Endothelial cell of umbilical vein (primary cell): ENCODE results near the gene CCDC195. TPM values are rescaled to one million over a fixed set of nuclear protein-coding genes. Genes with fewer than 3 reads are reported as not detected.

Experiments used
- BruUV-seq: library from RNA; stranded (reverse); fragments of 400-500 nt; replicated peaks from 2 replicates; lab custom pipeline; 2021; lab: Mats Ljungman, UMichigan
- CTCF ChIA-PET: fragments of 300-600, 350-600 bp; sonication (Branson Sonifier 250); formaldehyde crosslinking; loops from one replicate; lab custom pipeline; 2021; ENCODE audit warnings: antibody characterized with exemption, inconsistent platforms; lab: Charles Lee
- POLR2A ChIA-PET: fragments of 300-600, 350-600 bp; sonication (Branson Sonifier 250); formaldehyde crosslinking; loops from one replicate; lab custom pipeline; 2021; ENCODE audit warnings: antibody characterized with exemption, inconsistent platforms; lab: Charles Lee
- DNase-seq: peaks from one replicate; pipeline ENCODE4 v3.0.0-alpha.2; 2011; ENCODE audit warnings: low read depth, low spot score
- FAIRE-seq: peaks from 2 replicates; lab custom pipeline; 2011; peaks lifted over from hg19 to GRCh38; lab: Jason Lieb, UNC
- H2AFZ ChIP-seq: 2 replicates; pipeline ENCODE4 v1.6.0; 2012; ENCODE audit warnings: low read depth, low read length, control low read depth, inconsistent platforms
- H3K27ac ChIP-seq: 2 replicates; pipeline ENCODE4 v1.5.1; 2011; ENCODE audit warnings: low read depth, mild to moderate bottlenecking, control low read depth, low read length, moderate library complexity; ENCODE audit not compliant: insufficient read depth
- H3K27me3 ChIP-seq, 2 experiments: 2 replicates each; pipeline versions ENCODE4 v1.6.0 to v1.6.1; 2011; ENCODE audit warnings: low read length in 2 of 2, mixed read lengths in 1 of 2; ENCODE audit not compliant: control insufficient read depth in 2 of 2, insufficient read depth in 2 of 2
- H3K36me3 ChIP-seq, 2 experiments: 2 replicates in 1 of 2; 3 replicates in 1 of 2; pipeline ENCODE4 v1.5.1; 2011; ENCODE audit warnings: low read length in 2 of 2, mild to moderate bottlenecking in 1 of 2, moderate library complexity in 1 of 2; ENCODE audit not compliant: control insufficient read depth in 2 of 2, insufficient read depth in 2 of 2; ENCODE audit errors: extremely low read depth in 1 of 2
- H3K4me1 ChIP-seq: 3 replicates; pipeline ENCODE4 v1.5.1; 2011; ENCODE audit warnings: mild to moderate bottlenecking, low read length; ENCODE audit not compliant: control insufficient read depth, insufficient read depth; ENCODE audit errors: extremely low read depth
- H3K4me2 ChIP-seq: 2 replicates; pipeline ENCODE4 v1.6.1; 2011; ENCODE audit warnings: low read length, control low read depth, mixed read lengths; ENCODE audit not compliant: insufficient read depth
- H3K4me3 ChIP-seq, 3 experiments: fragments of 200-600 bp in 1 of 3; sonication (generic), shearing (Covaris generic) in 1 of 3; replicated peaks in 1 of 3; 2 replicates each; pipeline ENCODE4 v1.5.1; 2011 to 2016; ENCODE audit warnings: control low read depth in 3 of 3, low read length in 3 of 3, mild to moderate bottlenecking in 2 of 3, inconsistent platforms in 1 of 3, low read depth in 1 of 3, moderate library complexity in 1 of 3; ENCODE audit not compliant: insufficient read depth in 1 of 3
- H3K79me2 ChIP-seq: 2 replicates; pipeline ENCODE4 v1.6.0; 2012; ENCODE audit warnings: low read length, inconsistent platforms; ENCODE audit not compliant: control insufficient read depth, insufficient read depth
- H3K9ac ChIP-seq: replicated peaks from 2 replicates; pipeline ENCODE3; 2011; ENCODE audit warnings: low read length, control low read depth; ENCODE audit not compliant: insufficient read depth; ENCODE audit errors: extremely low read depth
- H3K9me1 ChIP-seq: replicated peaks from 3 replicates; pipeline ENCODE4 v1.6.0; 2011; ENCODE audit warnings: mild to moderate bottlenecking, low read length; ENCODE audit not compliant: control insufficient read depth, insufficient read depth; ENCODE audit errors: extremely low read depth
- H3K9me3 ChIP-seq: replicated peaks from 2 replicates; pipeline ENCODE4 v1.5.1; 2012; ENCODE audit warnings: low read length, inconsistent platforms; ENCODE audit not compliant: control insufficient read depth, insufficient read depth
- H4K20me1 ChIP-seq: replicated peaks from 2 replicates; pipeline ENCODE3; 2011; ENCODE audit warnings: mild to moderate bottlenecking, low read length; ENCODE audit not compliant: control insufficient read depth, insufficient read depth; ENCODE audit errors: extremely low read depth
- CTCF ChIP-seq, 2 donors: IDR thresholded peaks; 1 replicate in 1 of 2; 2 replicates in 1 of 2; pipeline ENCODE4 v1.5.1; 2011; ENCODE audit warnings: low read length in 2 of 2, mild to moderate bottlenecking in 2 of 2, moderate library complexity in 2 of 2, control low read depth in 1 of 2, inconsistent platforms in 1 of 2, low read depth in 1 of 2; ENCODE audit not compliant: insufficient read depth in 1 of 2; ENCODE audit errors: extremely low read depth in 1 of 2
- EZH2 ChIP-seq: IDR thresholded peaks from 2 replicates; pipeline ENCODE4 v1.6.1; 2012; ENCODE audit warnings: borderline replicate concordance, low read depth, mild to moderate bottlenecking, moderate library complexity, low read length, inconsistent platforms; ENCODE audit not compliant: severe bottlenecking
- FOS ChIP-seq: IDR thresholded peaks from 2 replicates; pipeline ENCODE4 v1.6.1; 2011; ENCODE audit warnings: mild to moderate bottlenecking, low read length, moderate library complexity, borderline replicate concordance; ENCODE audit not compliant: insufficient read depth
- GATA2 ChIP-seq: IDR thresholded peaks from 2 replicates; pipeline ENCODE4 v1.7.0; 2011; ENCODE audit warnings: low read depth, mild to moderate bottlenecking, moderate library complexity, mixed read lengths, low read length; ENCODE audit not compliant: insufficient read length, insufficient read depth
- JUN ChIP-seq: IDR thresholded peaks from 2 replicates; pipeline ENCODE4 v1.6.1; 2011; ENCODE audit warnings: borderline replicate concordance, low read depth; ENCODE audit not compliant: insufficient read length, insufficient read depth
- MYC ChIP-seq: IDR thresholded peaks from one replicate; pipeline ENCODE4 v1.6.1; 2011; ENCODE audit warnings: mild to moderate bottlenecking, low read depth, low read length
- POLR2A ChIP-seq: IDR thresholded peaks from 2 replicates; pipeline ENCODE4 v1.6.1; 2012; ENCODE audit warnings: low read depth, mild to moderate bottlenecking, control low read depth, low read length
- POLR2AphosphoS5 ChIP-seq: IDR thresholded peaks from 2 replicates; pipeline ENCODE4 v1.6.1; 2012; ENCODE audit warnings: low read depth, mild to moderate bottlenecking, control low read depth, low read length, moderate library complexity; ENCODE audit not compliant: insufficient read depth
- dilution Hi-C: fragments of 300-500 bp; cut with MboI; formaldehyde crosslinking; loops from one replicate; pipeline ENCODE4 v1.15.0; 2019; ENCODE audit warnings: low sequenced_read_pairs; ENCODE audit not compliant: extremely low pct_ligation_motif_present
- intact Hi-C: fragments of 100-400 bp; cut with micrococcal nuclease; formaldehyde crosslinking; loops from one replicate; pipeline ENCODE4 v1.10.0; 2022
- polyA plus RNA-seq, 4 experiments: library from polyadenylated mRNA; depleted of rRNA in 3 of 4; stranded (reverse) in 3 of 4; unstranded in 1 of 4; fragments of >200 nt; gene quantifications; 2 replicates each; pipeline versions ENCODE4 v1.2.1 to v1.2.3, GENCODE V29; 2011 to 2012; ENCODE audit warnings: missing spikeins in 1 of 4
- total RNA-seq: library from RNA; stranded (reverse); gene quantifications from 2 replicates; pipeline ENCODE4 v1.2.3, GENCODE V29; 2021
- TF ChIP-seq, protein P1 (sequence below): IDR thresholded peaks from 2 replicates; pipeline ENCODE4 v1.6.1; 2011; ENCODE audit not compliant: insufficient read depth, insufficient read length

CCDC195 gene
- total and polyA plus RNA-seq, 2 donors (not counting 3 experiments of a cell fraction or from before 2014, with no cell fraction given): not detected

DNA sequence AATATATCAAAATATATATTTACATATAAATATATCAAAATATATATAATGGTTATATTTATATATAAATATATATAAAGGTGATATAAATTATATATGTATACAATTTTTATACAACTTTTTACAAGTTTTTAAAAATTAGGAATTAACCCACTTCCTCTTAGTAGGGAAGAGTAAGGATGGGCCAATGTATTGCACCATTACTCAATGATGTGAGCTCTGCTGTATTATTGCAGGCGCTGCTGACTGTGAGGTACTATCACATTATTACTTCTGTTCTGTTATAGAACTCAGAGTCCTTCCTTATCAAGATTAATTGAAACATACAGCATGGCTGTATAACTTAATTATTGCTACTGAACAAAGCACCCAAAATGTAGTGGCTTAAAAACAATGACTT, 46.0 kb downstream of the CCDC195 start:
- dilution Hi-C loops (no loop called here), intact Hi-C loops (no loop called here)
- Histone ChIP-seq H3K79me2 (no peaks in the 10 kb centered on the region), H3K27ac (no peak overlapping the region), H3K9ac (no peak overlapping the region), H3K27me3 (no peaks in the 10 kb centered on the region), H3K4me3 (no peak overlapping the region), H3K36me3 (no peaks in the 10 kb centered on the region), H3K9me1 (no peaks in the 10 kb centered on the region), H4K20me1 (no peaks in the 10 kb centered on the region), H3K4me2 (no peak overlapping the region), H3K4me1 (no peaks in the 10 kb centered on the region), H2AFZ (no peak overlapping the region), H3K9me3 (no peaks in the 10 kb centered on the region)
- DNase-seq (no peak), FAIRE-seq (no peak)
- TF ChIP-seq, protein P1, sequence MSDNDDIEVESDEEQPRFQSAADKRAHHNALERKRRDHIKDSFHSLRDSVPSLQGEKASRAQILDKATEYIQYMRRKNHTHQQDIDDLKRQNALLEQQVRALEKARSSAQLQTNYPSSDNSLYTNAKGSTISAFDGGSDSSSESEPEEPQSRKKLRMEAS: no peak
- TF ChIP-seq GATA2: no peak
- no peak for TF ChIP-seq CTCF (IDR thresholded peaks at IDR 0.05; ENCODE audit: extremely low read depth in 1 of 2, insufficient read depth in 1 of 2, low read depth in 1 of 2, low read length in 2 of 2)
- ChIA-PET POLR2A (no interaction called here), CTCF (no interaction called here)
- no TSS peak for BruUV-seq

DNA sequence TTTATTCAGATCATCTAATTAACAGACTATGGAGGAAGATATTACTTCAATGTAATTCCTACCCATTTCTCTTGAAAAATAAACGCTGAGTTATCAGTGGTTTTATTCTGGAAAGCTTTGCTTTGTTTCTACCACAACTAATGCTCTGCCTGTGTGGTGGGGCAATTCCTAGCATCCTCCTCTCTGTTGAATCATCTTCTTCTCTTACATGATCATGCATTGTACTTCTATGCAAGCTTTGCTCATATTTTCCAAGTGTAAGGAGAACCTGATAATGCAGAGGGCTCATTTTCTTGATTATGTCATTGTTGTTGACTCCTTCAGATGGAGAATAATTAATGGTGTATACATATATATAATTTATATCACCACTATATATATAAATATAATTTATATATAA, 46.7 kb downstream of the CCDC195 start:
- H3K9ac ChIP-seq: no peak overlapping the region
- dilution Hi-C loops (no loop called here), intact Hi-C loops (no loop called here)
- no TSS peak for BruUV-seq
- no peaks in the 10 kb centered on the region for H3K9me1 ChIP-seq
- H3K79me2 ChIP-seq: no peaks in the 10 kb centered on the region
- TF ChIP-seq POLR2AphosphoS5 (no peak), MYC (no peak), POLR2A (no peak), FOS (no peak), JUN (no peak), CTCF (IDR thresholded peaks at IDR 0.05; ENCODE audit: extremely low read depth in 1 of 2, insufficient read depth in 1 of 2, low read depth in 1 of 2, low read length in 2 of 2) (no peak), GATA2 (no peak), EZH2 (no peak)
- TF ChIP-seq, protein P1: no peak
- no peak for FAIRE-seq
- no peaks in the 10 kb centered on the region for H3K36me3 ChIP-seq
- no peaks in the 10 kb centered on the region for H3K4me1 ChIP-seq
- H3K4me2 ChIP-seq: no peak overlapping the region
- ChIA-PET CTCF (no interaction called here), POLR2A (no interaction called here)
- H3K27me3 ChIP-seq: no peaks in the 10 kb centered on the region
- no peaks in the 10 kb centered on the region for H4K20me1 ChIP-seq
- no peak overlapping the region for H2AFZ ChIP-seq
- no peaks in the 10 kb centered on the region for H3K9me3 ChIP-seq
- H3K27ac ChIP-seq: no peak overlapping the region
- no peak overlapping the region for H3K4me3 ChIP-seq
- DNase-seq: no peak
